Activated B cell treated with CpG ODN at 0.5 μM for 24 hours (primary cell): ENCODE results near the gene PARP4. TPM values are rescaled to one million over a fixed set of nuclear protein-coding genes. Genes with fewer than 3 reads are reported as not detected.
"Not testable (repeated sequence)": the region's sequence is repeated elsewhere in the genome, so short reads cannot be mapped to it uniquely, and the experiment has no call there.

ENCODE experiments used
- ATAC-seq: fragments of 200-7000 bp; cut with Tn5 transposase; one replicate; pipeline ENCODE4 v1.10.0; 2021; ENCODE audit warnings: low read depth, mild to moderate bottlenecking, moderate library complexity
- CTCF ChIA-PET: fragments of 350-600 bp; sonication (Branson Sonifier 250); formaldehyde crosslinking; loops from one replicate; lab custom pipeline; 2021; ENCODE audit warnings: antibody characterized with exemption; lab: Charles Lee
- POLR2A ChIA-PET: fragments of 350-600 bp; sonication (Branson Sonifier 250); formaldehyde crosslinking; loops from one replicate; lab custom pipeline; 2021; ENCODE audit warnings: antibody characterized with exemption; lab: Charles Lee
- DNase-seq: peaks from one replicate; pipeline ENCODE4 v3.0.0; 2022
- H3K27ac Mint-ChIP-seq: one replicate; pipeline ENCODE4 v1.8.0; 2020; ENCODE audit warnings: mixed read lengths
- H3K27me3 Mint-ChIP-seq: one replicate; pipeline ENCODE4 v1.8.0; 2021; ENCODE audit warnings: mixed read lengths
- H3K36me3 Mint-ChIP-seq: one replicate; pipeline ENCODE4 v1.8.0; 2021; ENCODE audit warnings: low read depth, mixed read lengths
- H3K4me1 Mint-ChIP-seq: one replicate; pipeline ENCODE4 v1.8.0; 2021; ENCODE audit warnings: mixed read lengths
- H3K4me3 Mint-ChIP-seq: one replicate; pipeline ENCODE4 v1.8.0; 2020; ENCODE audit warnings: mild to moderate bottlenecking, mixed read lengths
- H3K9me3 Mint-ChIP-seq: one replicate; pipeline ENCODE4 v1.8.0; 2020; ENCODE audit warnings: mixed read lengths
- CTCF ChIP-seq: fragments of 200-600 bp; IDR thresholded peaks from one replicate; pipeline ENCODE4 v1.8.0; 2022; ENCODE audit warnings: antibody characterized with exemption, mild to moderate bottlenecking
- intact Hi-C: fragments of 100-400 bp; cut with micrococcal nuclease; formaldehyde crosslinking; loops from one replicate; pipeline ENCODE4 v1.15.1; 2024
- total RNA-seq: library from RNA; stranded (reverse); gene quantifications from 2 replicates; pipeline ENCODE4 v1.2.3, GENCODE V29; 2022

Gene PARP4
- total RNA-seq, 1 donor from 2014 or later = 56.7 TPM

GRCh38 chr13:24392972-24393371 is 119.6 kb downstream of the PARP4 start:
- intact Hi-C loops = no loop called here
- ChIA-PET CTCF (no interaction called here), POLR2A (no interaction called here)
- TF ChIP-seq CTCF = no peak
- DNase-seq (no peak), ATAC-seq (no peak)
- no peak overlapping the region for H3K4me3 Mint-ChIP-seq
- H3K4me1 Mint-ChIP-seq = no peaks in the 10 kb centered on the region
- H3K36me3 Mint-ChIP-seq = peaks cover 3% of the 10 kb centered on the region
- no peaks in the 10 kb centered on the region for H3K27me3 Mint-ChIP-seq
- H3K27ac Mint-ChIP-seq = no peak overlapping the region
- peaks cover 12% of the 10 kb centered on the region for H3K9me3 Mint-ChIP-seq

- intact Hi-C loops, H3K27ac Mint-ChIP-seq, H3K36me3 Mint-ChIP-seq, H3K27me3 Mint-ChIP-seq, POLR2A ChIA-PET, DNase-seq, H3K4me1 Mint-ChIP-seq, H3K9me3 Mint-ChIP-seq, H3K4me3 Mint-ChIP-seq, ATAC-seq, CTCF ChIA-PET: not testable (repeated sequence)
Observed at GRCh38 chr13:24391771-24392683, 120.6 kb downstream of the PARP4 start.

- H3K4me1 Mint-ChIP-seq, ATAC-seq, H3K36me3 Mint-ChIP-seq, H3K9me3 Mint-ChIP-seq, CTCF ChIA-PET, intact Hi-C loops, H3K27me3 Mint-ChIP-seq, DNase-seq, H3K4me3 Mint-ChIP-seq, POLR2A ChIA-PET, H3K27ac Mint-ChIP-seq: not testable (repeated sequence)
Observed at GRCh38 chr13:24390795-24391194, 121.8 kb downstream of the PARP4 start.

GRCh38 chr13:24389506-24389905 is 123.1 kb downstream of the PARP4 start:
- ATAC-seq (no peak), DNase-seq (no peak)
- intact Hi-C loops = no loop called here
- H3K4me3 Mint-ChIP-seq = no peak overlapping the region
- H3K9me3 Mint-ChIP-seq = no peaks in the 10 kb centered on the region
- H3K36me3 Mint-ChIP-seq = no peaks in the 10 kb centered on the region
- H3K27ac Mint-ChIP-seq = no peak overlapping the region
- no peaks in the 10 kb centered on the region for H3K27me3 Mint-ChIP-seq
- POLR2A ChIA-PET = no interaction called here
- TF ChIP-seq CTCF = no peak
- CTCF ChIA-PET = no interaction called here
- H3K4me1 Mint-ChIP-seq = no peaks in the 10 kb centered on the region

- ATAC-seq, POLR2A ChIA-PET, H3K9me3 Mint-ChIP-seq, H3K4me3 Mint-ChIP-seq, H3K4me1 Mint-ChIP-seq, H3K36me3 Mint-ChIP-seq, CTCF ChIA-PET, intact Hi-C loops, H3K27ac Mint-ChIP-seq, H3K27me3 Mint-ChIP-seq, DNase-seq: not testable (repeated sequence)
Observed at GRCh38 chr13:24388743-24389142, 123.8 kb downstream of the PARP4 start.

GRCh38 chr13:24386816-24387708 is 125.5 kb downstream of the PARP4 start:
- DNase-seq (no peak), ATAC-seq (no peak)
- Mint-ChIP-seq H3K27ac (no peak overlapping the region), H3K4me3 (no peak overlapping the region), H3K9me3 (no peaks in the 10 kb centered on the region), H3K36me3 (no peaks in the 10 kb centered on the region), H3K4me1 (no peaks in the 10 kb centered on the region), H3K27me3 (no peaks in the 10 kb centered on the region)
- intact Hi-C loops = no loop called here
- ChIA-PET POLR2A (no interaction called here), CTCF (no interaction called here)
- no peak for TF ChIP-seq CTCF
